ENCODE data around the gene AAK1.
"Not testable (repeated sequence)": the region's sequence is repeated elsewhere in the genome, so short reads cannot be mapped to it uniquely, and the experiment has no call there.

AAK1 gene

DNA sequence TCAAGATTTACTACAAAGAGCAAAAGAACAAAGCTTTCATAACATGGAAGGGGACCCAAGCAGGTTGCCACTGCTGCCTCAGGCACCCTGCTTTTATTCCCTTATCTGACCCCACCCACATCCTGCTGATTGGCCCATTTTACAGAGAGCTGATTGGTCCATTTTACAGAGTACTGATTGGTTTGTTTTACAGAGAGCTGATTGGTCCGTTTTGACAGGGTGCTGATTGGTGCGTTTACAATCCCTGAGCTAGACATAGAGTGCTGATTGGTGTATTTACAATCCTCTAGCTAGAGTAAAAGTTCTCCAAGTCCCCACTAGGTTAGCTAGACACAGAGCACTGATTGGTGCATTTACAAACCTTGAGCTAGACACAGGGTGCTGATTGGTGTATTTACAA is 204.0 kb downstream of the AAK1 start:
- H3K36me3 ChIP-seq (ENCODE audit: insufficient read depth, low read length), result not testable (repeated sequence)

DNA sequence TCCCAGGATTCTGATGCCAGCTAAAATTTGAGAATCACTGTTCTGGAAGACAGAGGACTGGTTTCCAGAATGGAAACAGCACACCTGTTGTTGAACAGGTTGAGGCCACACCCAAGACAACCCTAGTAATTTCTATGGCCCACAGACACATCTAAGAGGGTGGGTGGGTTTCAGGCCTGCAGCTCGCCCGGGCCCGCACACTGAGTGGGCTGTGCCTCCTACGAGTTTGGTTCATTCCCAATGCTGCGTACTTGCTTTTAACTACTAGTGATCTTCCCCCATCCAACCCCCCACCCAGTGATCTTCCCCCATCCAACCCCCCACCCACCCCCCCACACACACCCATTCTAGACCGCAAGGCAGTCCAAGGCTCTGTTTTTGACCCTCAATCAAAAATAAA is 205.0 kb downstream of the AAK1 start:
- Histone ChIP-seq H3K9me3 (ENCODE audit: control insufficient read depth, insufficient read depth, low read length) (0 out of 2 replicates have a peak, but pooled peaks cover 2% of the 10 kb centered on the region), H3K4me1 (ENCODE audit: insufficient read depth, low read length) (peaks cover 19% of the 10 kb centered on the region), H3K9ac (ENCODE audit: low read depth, low read length) (no peak overlapping the region), H3K36me3 (ENCODE audit: insufficient read depth, low read length) (no peaks in the 10 kb centered on the region)

More for the DNA sequence above, 204.0 kb downstream of the AAK1 start:
- peaks cover 19% of the 10 kb centered on the region for H3K4me1 ChIP-seq (ENCODE audit: insufficient read depth, low read length)
- H3K9ac ChIP-seq (ENCODE audit: low read depth, low read length); H3K9me3 ChIP-seq (ENCODE audit: control insufficient read depth, insufficient read depth, low read length): not testable (repeated sequence)

DNA sequence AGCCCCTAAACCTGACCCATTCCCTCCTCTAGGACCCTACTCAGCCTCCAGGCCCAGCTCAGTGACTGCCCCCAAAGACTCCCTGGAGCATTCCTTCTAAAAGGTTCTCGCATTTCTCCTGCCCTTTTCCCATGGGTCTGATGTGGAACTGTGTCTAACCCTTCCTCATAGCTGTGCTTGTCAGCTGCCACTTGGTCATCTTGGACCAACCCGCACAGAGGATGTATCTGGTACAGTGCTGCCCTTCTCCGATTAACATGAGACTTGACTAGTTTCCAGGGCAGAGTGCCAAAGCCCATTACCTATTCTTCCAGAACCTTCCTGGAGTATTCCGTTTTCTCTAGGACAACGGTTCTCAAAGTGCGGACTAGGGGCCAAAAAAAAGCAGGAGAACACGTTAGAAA is 205.8 kb downstream of the AAK1 start:
- Histone ChIP-seq H3K36me3 (ENCODE audit: insufficient read depth, low read length) (no peaks in the 10 kb centered on the region), H3K9ac (ENCODE audit: low read depth, low read length) (peak overlapping the region; percentile 82), H3K9me3 (ENCODE audit: control insufficient read depth, insufficient read depth, low read length) (0 out of 2 replicates have a peak, but pooled peaks cover 2% of the 10 kb centered on the region), H3K4me1 (ENCODE audit: insufficient read depth, low read length) (peaks cover 19% of the 10 kb centered on the region)

DNA sequence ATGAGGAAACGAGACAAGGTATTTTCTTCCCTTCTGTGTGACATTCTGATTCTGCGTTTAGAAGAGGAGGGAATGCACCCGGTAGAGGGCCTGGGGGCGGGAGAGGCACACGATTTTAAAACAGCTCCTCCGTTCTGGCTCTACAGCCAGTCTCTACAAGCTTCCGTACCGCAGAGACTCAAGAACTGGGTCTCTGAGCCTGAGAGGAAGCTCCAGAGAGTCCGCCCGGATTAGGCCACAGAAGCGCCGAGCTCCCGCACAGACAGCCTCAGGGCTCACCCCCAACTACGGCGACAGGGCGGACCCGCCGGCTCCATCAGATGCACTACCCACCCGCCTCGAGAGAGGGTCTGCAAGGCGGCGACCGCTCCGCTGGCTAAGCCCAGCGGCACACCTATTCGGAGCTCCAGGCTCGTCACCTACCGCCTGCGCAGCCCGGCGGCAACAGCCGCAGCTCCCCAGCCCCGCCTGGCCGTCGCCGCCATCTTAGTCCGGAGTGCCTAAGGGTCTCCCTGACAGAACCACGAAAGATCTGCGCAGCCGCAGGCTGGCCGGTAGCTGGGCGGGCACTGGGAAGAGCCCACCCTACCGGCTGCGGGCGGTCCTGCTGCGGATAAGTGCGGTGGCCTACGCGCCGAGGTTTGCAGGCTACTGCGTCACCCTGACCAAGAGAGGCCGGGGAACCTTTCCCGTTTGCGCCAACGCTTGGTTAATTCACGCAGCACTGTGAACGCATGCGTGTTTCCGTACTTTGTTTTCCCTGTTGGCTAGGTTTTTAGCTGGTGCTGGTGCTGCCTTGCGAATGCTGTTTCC is 206.4 kb downstream of the AAK1 start, which contains the start of gene NFU1:
Gene NFU1 (minus strand): TSS at position 498 of the 813 bp plus-strand sequence. CDS start 13 bp downstream, at position 485.
- H3K4me1 ChIP-seq (ENCODE audit: insufficient read depth, low read length), result peaks cover 19% of the 10 kb centered on the region
- H3K9ac ChIP-seq (ENCODE audit: low read depth, low read length), result peak within 1 kb of the TSS; percentile 82
- H3K36me3 ChIP-seq (ENCODE audit: insufficient read depth, low read length), result no peaks in the 10 kb centered on the region
- 0 out of 2 replicates have a peak, but pooled peaks cover 2% of the 10 kb centered on the region for H3K9me3 ChIP-seq (ENCODE audit: control insufficient read depth, insufficient read depth, low read length)

DNA sequence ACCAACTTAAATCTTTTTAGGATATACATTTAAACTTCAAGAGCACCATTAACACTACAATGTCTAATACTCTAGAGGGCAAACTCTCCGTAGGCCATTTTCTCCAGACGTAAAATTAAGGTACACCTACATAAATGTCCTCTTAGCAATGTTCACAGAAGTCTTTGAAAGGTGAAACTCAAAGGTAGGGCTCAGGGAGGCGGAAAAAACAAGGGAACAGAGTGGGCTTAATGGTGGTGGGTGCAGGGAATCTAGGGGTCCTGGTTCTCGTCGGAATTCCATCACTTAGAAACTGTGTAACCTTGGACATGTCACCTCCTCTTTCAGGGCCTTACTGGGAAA is 207.0 kb downstream of the AAK1 start:
- Histone ChIP-seq H3K9me3 (ENCODE audit: control insufficient read depth, insufficient read depth, low read length) (0 out of 2 replicates have a peak, but pooled peaks cover 2% of the 10 kb centered on the region), H3K4me1 (ENCODE audit: insufficient read depth, low read length) (peaks cover 19% of the 10 kb centered on the region), H3K9ac (ENCODE audit: low read depth, low read length) (peak overlapping the region; percentile 82), H3K36me3 (ENCODE audit: insufficient read depth, low read length) (no peaks in the 10 kb centered on the region; the same call in 1 of the 2 replicates)

- Histone ChIP-seq H3K36me3 (ENCODE audit: insufficient read depth, low read length) (peaks cover under 1% of the 10 kb centered on the region), H3K9ac (ENCODE audit: low read depth, low read length) (no peak overlapping the region), H3K9me3 (ENCODE audit: control insufficient read depth, insufficient read depth, low read length) (no peaks in the 10 kb centered on the region), H3K4me1 (ENCODE audit: insufficient read depth, low read length) (peaks cover 19% of the 10 kb centered on the region)
These were observed 208.8 kb downstream of the AAK1 start for GRCh38 chr2:69434753-69435152.

- Histone ChIP-seq H3K9ac (ENCODE audit: low read depth, low read length) (no peak overlapping the region), H3K4me1 (ENCODE audit: insufficient read depth, low read length) (no peaks in the 10 kb centered on the region), H3K9me3 (ENCODE audit: control insufficient read depth, insufficient read depth, low read length) (no peaks in the 10 kb centered on the region), H3K36me3 (ENCODE audit: insufficient read depth, low read length) (peaks cover 7% of the 10 kb centered on the region)
These were observed 213.9 kb downstream of the AAK1 start for GRCh38 chr2:69429491-69430183.

GRCh38 chr2:69428981-69429380 is 214.6 kb downstream of the AAK1 start:
- peaks cover 7% of the 10 kb centered on the region for H3K36me3 ChIP-seq (ENCODE audit: insufficient read depth, low read length)
- H3K9me3 ChIP-seq (ENCODE audit: control insufficient read depth, insufficient read depth, low read length), result no peaks in the 10 kb centered on the region
- H3K9ac ChIP-seq (ENCODE audit: low read depth, low read length), result no peak overlapping the region
- no peaks in the 10 kb centered on the region for H3K4me1 ChIP-seq (ENCODE audit: insufficient read depth, low read length)

- no peak overlapping the region for H3K9ac ChIP-seq (ENCODE audit: low read depth, low read length)
- H3K9me3 ChIP-seq (ENCODE audit: control insufficient read depth, insufficient read depth, low read length), result no peaks in the 10 kb centered on the region
- H3K36me3 ChIP-seq (ENCODE audit: insufficient read depth, low read length), result peaks cover 8% of the 10 kb centered on the region
- H3K4me1 ChIP-seq (ENCODE audit: insufficient read depth, low read length), result no peaks in the 10 kb centered on the region
These were observed 219.1 kb downstream of the AAK1 start for GRCh38 chr2:69424419-69424818.

DNA sequence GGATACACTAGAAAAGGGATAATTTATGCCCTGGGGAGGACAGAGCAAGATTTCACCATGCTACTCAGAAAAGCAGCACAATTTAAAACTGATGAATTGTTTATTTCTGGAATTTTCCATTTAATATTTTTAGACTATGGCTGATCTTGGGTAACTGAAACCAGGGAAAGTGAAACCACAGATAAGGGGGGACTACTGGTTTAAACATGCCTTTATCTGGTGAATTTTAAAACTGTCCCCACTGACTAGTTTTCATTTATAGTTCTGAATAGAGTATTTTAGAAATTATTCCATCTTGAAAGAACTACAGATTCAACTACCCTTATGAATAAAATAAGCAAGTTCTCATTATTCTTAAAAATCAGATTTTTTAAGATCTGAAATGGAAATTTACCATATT is 221.3 kb downstream of the AAK1 start:
- H3K4me1 ChIP-seq (ENCODE audit: insufficient read depth, low read length), result no peaks in the 10 kb centered on the region
- no peaks in the 10 kb centered on the region for H3K9me3 ChIP-seq (ENCODE audit: control insufficient read depth, insufficient read depth, low read length)
- H3K36me3 ChIP-seq (ENCODE audit: insufficient read depth, low read length), result peaks cover 4% of the 10 kb centered on the region
- no peak overlapping the region for H3K9ac ChIP-seq (ENCODE audit: low read depth, low read length)

- H3K36me3 ChIP-seq (ENCODE audit: insufficient read depth, low read length); H3K4me1 ChIP-seq (ENCODE audit: insufficient read depth, low read length): not testable (repeated sequence)
These were observed 224.4 kb downstream of the AAK1 start for GRCh38 chr2:69419111-69419510.

GRCh38 chr2:69416147-69416546 is 227.4 kb downstream of the AAK1 start:
- H3K36me3 ChIP-seq (ENCODE audit: insufficient read depth, low read length), result no peaks in the 10 kb centered on the region
- H3K9ac ChIP-seq (ENCODE audit: low read depth, low read length), result no peak overlapping the region
- H3K9me3 ChIP-seq (ENCODE audit: control insufficient read depth, insufficient read depth, low read length), result no peaks in the 10 kb centered on the region
- no peaks in the 10 kb centered on the region for H3K4me1 ChIP-seq (ENCODE audit: insufficient read depth, low read length)

More at GRCh38 chr2:69419111-69419510, 224.4 kb downstream of the AAK1 start:
- H3K9me3 ChIP-seq (ENCODE audit: control insufficient read depth, insufficient read depth, low read length); H3K9ac ChIP-seq (ENCODE audit: low read depth, low read length): not testable (repeated sequence)
